M059J (cell line): Measurements from ENCODE around the gene MCTP2. TPM values are rescaled to one million over a fixed set of nuclear protein-coding genes. Genes with fewer than 3 reads are reported as not detected.
A peak's percentile ranks its signal among the peaks of the same experiment; 100 is the strongest.
"Not testable (repeated sequence)": the region's sequence is repeated elsewhere in the genome, so short reads cannot be mapped to it uniquely, and the experiment has no call there.

Experiments used
- DNase-seq: peaks from one replicate; pipeline ENCODE4 v3.0.0-alpha.2; 2012; ENCODE audit warnings: low read depth
- total RNA-seq: library from RNA; depleted of rRNA; stranded (reverse); fragments of >200 nt; shearing (Covaris generic); gene quantifications from 2 replicates; pipeline ENCODE4 v1.2.3, GENCODE V29; 2014

The MCTP2 gene
- total RNA-seq, 1 experiment from 2014 or later = 0.91 TPM

DNA sequence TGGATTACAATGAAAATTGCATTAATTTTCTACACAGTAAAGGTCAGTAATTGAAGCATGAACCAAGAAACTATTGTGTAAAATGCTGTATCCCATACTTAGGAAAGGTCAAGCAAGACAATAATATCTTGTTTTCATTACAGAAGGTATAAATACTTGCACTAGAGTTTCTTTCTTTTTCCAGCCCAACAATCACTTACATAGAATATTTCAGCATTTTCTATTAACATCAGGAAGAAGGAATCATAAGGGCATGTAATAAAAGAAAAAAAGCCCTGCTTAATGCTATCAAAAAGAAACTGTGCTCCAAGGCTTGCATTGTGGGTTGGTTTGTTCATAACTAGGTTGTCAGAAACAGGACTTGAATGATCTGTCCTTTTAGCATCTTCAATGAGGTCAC is 215.1 kb downstream of the MCTP2 start:
- DNase-seq = no peak

DNA sequence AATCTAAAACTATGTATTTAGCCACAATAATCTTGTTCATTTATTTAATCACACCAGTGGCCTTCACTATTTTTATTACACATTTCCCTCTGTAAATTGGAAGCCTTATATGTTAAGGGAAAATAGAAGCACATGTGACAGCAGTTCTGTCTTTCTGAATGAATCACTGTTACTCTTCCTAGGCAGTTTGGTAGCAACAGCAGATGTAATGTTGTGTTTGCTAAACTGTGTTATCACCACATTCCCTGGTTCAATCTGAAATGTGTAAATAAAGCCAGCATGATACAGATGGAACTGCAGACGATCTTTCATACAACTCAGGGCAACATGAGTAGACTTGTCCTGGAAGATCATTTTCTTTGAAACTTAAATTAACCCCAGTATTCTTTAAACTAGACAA is 220.1 kb downstream of the MCTP2 start:
- no peak for DNase-seq

DNA sequence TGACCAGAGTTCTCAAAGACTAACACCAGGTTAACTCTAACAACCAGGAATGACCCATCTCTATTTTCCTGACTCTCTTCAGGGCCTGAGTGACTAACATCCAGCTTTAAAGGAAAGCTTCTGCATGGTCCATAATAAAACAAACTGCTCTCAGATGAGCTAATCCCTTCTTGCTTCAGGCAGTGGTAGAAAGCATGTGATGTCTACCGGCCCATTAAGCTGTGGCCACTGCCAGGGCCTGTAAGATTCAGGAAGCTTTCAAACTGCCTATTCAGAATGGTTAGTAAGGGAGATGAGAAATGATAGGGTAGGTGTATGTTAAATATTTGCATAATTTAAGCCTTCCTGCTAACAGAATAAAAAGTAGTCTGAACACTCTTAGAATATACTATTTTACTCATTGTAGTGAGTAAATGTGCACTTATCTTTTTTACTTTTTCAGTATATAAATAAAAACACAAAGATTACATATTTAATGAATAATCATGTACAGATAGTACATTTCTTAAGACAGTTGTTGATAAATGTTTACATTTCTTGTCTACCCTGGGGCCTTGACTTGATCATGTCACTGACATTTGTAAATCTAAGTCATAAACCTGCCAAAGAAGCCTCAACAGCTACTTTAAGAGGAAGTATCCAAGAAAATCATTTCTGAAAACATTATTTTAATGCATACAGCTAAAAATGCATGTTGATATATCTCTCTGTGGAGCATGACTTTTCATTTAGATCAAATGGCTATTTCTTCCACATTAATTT is 222.0 kb downstream of the MCTP2 start:
- DNase-seq = peak; percentile 1

DNA sequence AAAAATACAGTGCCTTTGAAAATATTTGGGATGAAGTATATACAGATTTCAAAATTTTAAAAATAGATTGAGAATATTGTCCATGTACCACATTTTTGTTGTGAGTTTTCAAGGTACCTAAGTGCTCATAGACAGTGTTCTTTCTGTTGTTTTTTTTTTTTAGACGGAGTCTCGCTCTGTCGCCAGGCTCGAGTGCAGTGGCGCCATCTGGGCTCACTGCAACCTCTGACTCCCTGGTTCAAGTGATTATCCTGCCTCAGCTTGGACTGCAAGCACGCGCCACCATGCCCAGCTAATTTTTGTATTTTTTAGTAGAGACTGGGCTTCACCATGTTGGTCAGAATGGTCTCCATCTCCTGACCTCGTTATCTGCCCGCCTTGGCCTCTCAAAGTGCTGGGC is 223.9 kb downstream of the MCTP2 start:
- no peak for DNase-seq

DNA sequence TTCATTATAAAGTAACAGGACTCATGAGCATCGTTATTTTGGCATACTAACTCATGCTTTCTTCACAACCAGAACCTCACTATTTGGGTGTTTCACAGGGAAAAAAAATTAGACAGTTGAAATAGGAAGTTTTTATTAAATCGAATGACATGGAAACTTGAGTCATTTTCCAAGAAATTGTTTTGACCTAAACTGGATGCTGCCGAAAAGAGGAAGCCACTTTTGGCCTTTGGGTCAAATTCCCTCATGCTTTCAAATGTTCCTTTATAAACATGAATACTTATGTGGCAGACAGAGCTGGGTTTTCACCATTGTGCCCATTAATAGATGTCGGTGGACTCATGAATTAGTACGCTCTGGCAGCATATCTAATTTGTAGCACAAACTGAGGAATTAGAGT is 224.9 kb downstream of the MCTP2 start:
- no peak for DNase-seq

DNA sequence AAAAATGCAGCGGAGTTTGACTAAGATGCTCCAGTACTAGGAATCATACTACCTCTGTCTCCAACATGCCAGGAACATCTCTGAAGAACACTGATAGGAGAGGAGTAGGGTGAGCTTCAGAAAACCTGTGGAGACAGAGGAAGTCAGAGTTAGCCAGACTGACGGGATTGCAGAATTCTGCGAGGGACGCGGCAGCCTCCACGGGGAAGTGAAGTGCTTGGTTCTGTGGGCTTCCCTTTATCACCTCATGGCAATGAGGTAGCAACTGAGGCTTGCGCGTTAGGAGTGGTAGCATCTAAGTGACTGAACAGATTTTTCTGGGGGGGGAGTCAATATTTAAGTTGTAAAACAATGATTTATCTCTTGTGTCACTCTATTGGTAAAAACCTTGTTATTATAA is 226.3 kb downstream of the MCTP2 start:
- DNase-seq = no peak

DNA sequence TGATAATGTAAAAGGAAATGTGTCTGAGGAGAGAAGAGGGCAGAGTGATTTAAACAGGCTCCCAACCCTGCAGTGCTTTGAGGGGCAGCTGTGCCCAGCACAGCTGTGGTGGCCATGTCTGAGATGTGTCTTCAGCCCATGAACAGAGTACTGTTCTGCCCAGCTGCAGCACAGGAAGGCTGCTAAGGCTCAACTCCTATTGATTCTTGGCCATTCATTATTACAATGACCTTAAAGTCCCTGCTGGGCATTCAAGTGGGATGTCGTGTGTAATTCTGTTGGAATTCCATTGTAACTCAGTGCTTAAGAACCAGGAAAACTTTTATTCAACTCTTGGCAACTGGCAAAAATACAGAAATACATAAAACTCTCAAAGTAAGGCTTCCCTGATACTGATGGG is 229.3 kb downstream of the MCTP2 start:
- DNase-seq = no peak

DNA sequence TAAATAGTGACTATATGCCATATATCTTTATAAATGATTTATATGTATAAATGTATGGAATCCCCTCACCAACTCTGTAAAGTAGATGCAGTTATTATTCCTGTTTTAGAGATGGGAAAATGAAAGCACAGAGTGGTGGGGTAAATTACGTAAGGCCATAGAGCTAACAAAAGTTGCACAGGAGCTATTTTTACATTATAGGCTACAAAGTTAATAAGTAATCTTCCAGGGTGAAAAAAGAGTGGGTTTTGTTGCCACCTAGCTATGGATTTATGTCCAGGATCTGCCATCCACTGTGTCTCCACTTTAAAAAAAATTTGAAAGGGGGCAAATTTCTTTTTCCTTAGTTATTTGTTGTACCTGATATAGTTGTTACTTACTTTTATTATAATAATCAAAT is 235.7 kb downstream of the MCTP2 start:
- DNase-seq = no peak

DNA sequence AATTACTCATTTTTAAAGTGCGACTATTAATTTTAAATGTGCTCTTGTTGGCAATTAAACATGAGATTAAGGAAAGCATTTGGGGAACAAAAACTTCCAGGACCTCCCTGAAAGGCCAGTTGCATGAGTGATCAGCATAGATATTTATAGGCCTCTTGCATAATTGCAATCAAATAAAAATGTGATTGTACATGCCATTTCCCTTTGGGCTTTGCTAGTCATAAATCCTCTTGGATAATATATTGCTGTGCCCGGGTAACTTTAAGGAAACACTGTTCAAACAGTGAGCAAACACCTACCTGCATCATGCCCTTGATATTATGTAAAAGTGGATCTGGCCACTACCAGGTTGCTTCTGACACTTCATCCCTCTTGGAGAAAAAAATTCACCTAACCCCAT is 239.1 kb downstream of the MCTP2 start:
- no peak for DNase-seq

DNA sequence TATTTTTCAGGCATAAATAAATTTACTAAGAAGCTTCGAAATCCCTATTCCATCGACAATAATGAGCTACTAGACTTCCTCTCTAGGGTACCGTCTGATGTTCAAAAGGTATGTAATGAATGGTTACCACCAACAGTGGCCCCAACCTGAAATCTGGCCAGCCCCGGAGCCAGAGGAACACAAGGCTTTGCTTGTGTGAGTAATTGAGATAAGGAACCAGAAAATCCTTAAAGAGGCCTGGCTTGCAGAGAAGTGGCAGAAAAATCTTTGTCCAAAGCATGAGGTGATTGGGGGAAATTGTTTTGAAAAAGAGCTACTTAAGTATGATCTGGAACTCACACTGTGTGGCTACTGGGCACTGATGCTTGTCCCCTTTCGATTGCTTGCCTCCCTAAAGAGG is 245.3 kb downstream of the MCTP2 start:
- DNase-seq = no peak

DNA sequence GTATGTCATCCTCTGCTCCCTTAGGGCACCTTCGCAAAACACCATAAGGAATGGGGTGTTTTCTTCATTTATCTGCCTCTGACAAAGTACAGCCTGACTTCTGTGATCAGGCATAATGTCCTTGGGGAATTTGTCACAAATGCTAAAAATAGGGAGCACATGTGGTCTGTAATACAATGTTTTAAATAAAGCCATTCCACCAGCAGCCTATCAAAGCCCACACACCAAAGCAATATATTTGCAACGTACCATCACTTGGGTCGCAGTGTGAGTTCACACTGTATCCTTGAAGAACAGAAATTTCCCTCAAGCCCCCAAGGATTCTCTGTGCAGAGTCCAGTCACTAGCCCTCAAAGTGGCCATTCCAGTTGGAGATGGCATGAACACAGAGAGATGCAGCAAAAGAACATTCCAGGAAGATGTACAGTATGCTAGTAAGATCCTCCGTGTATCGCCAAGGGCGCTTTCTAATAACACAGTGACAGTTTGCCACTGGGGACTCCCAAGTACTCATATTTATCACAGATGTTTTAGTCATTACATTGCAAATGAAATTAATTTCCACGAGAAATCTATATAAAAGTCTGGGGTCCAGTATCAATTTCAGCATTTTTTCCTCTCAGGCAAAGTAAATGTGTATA is 246.7 kb downstream of the MCTP2 start:
- DNase-seq = no peak

DNA sequence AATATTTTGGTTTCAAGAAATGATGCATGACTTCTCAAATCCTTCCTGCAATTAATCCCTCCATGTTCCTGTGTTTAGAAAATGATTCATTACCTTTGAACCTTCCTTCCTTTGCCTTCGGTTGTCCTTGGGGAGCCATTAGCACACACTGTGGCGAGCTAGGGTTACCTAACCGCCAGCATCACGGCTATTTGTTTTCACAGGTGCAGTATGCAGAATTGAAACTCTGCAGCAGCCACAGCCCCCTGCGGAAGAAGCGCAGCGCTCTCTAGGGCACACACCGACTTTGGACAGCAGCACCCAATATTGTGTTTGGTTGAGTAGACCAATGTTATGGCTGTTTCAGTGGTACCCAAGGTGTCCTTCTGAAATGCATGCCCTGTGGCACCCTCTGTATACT is 247.4 kb downstream of the MCTP2 start:
- DNase-seq = no peak

DNA sequence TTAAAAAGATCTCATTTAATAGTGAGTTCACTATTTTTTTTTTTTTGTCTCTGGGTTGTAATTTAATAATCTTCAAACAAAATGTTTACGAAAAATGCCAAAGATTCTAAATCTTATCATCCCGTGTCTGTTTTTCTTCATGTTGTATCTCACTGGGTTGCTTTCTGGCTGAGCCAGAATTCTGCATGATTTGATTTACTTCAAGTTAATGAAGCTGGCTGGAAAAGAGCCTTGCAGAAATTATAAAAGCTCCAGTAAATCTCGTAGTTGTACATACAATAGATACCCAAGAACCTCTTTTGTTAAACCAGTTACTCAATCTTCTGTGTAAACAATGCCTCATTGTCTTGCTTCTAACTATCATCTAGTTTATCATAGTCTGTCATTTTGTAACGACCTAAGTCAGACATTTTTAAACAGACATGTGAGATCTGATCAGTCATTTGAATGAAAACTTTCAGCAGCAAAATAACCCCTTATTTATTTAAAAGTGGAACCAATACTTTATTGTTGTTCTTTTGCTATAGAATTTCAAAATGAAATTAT is 249.0 kb downstream of the MCTP2 start:
- no peak for DNase-seq

DNA sequence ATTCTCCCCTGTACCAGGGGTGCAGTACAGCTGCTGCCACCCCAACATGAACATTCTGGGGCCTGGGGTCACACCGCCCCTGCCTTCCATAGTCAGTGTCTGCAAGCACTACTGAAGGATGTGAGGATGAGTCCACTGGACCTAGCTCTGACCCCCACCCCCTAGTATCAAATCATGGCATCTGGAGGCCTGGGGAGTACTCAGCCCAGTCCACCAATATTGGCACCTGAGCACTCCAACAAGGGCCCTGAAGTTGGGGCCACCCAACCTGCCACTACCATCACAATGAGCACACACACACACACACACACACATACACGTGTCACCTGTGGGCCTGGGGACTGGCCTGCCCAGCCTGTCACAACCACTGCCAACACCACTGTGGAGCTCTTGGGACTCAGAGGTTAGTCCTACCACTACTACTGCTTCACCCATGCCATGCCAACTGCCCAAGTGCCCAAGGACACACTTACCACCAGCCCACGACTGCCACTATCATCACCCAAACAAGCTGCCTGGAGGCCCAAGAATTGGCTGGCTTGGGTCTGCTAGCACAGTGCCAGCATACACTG is 253.9 kb downstream of the MCTP2 start:
- no peak for DNase-seq

DNA sequence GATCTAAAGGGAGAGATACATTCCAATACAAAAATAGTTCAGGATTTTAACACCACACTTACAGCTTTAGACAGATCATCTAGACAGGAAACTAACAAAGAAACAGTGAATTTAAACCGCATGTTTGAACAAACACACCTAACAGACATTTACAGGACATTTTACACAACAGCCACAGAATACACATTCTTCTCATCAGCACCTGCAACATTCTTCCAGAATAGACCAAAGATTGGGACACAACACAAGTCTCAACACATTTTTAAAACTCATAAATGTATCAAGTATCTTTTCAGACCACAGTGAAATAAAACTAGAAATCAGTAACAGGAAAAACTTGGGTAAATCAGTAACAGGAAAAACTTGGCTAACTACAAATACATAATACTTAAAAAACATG is 256.3 kb downstream of the MCTP2 start:
- DNase-seq = no peak

DNA sequence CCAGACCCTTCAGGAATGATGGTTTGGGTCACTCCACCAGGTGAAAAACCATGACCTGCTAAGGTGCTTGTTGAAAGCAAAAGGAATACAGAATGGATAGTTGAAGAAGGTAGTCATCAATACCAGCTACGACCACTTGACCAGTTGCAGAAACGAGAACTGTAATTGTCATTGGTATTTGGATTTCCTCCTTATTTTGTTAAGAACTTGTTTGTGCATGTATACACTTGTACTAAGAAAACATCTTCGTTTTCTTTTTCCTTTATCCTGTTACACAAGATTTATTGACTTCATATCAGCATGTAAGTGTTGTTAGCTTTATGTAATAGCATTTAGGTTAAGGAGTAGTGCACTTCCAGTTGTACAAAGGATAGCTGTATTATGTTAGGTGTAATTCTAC is 261.8 kb downstream of the MCTP2 start:
- no peak for DNase-seq

DNA sequence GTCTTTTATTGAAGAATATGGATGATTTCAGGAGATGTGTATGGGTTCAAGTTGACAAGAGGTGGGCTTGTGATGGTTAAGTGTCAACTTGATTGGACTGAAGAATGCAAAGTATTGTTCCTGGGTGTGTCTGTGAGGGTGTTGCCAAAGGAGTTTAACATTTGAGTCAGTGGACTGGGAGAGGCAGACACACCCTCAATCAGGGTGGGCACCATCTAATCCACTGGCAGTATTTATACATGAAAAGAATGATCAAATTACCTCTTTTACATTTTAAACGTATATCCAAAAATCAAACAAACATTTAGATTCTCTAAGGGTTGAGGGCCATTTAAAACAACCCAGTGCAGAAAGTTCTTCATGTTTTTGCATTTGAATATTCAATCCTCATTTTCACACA is 262.2 kb downstream of the MCTP2 start:
- DNase-seq = not testable (repeated sequence)

DNA sequence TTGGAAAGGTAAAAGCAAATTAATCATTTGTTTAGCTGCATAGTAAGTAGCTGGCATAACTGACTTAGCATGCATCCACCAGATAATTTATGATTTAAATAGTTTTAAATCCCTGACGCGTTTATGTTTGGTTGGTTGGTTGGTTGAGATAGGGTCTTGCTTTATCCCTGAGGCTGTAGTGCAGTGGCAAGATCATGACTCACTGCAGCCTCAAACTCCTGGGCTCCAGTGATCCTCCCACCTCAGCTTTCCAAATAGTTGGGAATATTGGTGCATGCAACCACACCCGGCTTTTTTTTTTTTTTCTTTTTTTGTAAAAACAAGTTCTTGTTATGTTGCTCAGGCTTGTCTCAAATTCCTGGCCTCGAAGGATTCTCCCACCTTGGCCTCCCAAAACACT is 263.4 kb downstream of the MCTP2 start:
- DNase-seq = no peak

DNA sequence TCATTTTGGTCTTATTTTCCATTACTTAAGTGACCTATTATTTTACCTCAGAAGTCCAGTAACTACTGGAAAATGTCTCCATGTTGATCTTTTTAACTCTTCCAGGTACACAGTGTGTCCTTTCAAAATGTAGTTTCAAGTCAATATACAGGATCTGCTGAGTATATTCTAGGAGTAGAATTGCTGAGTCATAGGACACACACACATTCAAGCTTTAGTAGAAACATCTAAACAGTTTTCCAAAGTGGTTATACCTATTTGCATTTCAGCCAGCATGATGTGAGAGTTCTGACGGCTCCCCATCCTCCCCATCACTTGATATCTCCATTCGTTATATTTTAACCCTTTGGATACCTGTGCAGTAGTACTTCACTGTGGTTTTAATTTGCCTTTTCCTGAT is 271.9 kb downstream of the MCTP2 start:
- no peak for DNase-seq

DNA sequence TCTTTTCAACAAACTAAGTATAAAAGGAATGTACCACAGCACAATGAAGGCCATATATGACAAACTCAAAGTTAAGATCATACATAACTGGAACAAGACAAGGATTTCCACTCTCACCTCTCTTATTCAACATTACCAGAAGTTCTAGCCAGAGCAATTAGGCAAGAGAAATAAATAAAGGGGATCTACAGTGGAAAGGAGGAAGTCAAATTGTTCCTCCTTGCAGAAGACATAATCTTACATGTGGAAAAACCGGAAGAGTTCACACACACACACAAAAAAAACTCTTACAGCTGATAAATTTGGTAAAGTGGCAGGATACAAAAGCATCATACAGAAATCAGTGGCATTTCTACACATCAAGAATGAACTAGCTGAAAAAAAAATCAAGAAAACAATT is 277.9 kb downstream of the MCTP2 start:
- no peak for DNase-seq

DNA sequence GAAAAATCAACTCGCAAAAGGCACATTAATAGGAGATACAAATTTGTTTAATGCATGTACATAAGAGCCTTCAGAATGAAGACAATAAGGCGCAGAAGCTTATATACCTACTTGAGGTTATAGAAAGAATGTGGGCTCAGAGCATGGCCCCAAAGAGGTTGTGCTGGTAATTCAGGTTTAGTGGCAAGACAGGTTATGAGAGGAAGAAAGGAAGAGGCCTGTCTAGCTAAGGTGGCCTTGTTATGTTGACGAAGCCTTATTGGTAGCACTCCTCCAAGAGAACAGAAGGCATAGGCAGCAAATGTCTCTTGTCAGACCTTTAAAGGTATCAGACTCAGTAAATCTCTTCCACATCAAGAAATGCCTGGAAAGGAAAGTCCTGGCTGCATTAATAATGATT is 290.8 kb downstream of the MCTP2 start:
- no peak for DNase-seq

DNA sequence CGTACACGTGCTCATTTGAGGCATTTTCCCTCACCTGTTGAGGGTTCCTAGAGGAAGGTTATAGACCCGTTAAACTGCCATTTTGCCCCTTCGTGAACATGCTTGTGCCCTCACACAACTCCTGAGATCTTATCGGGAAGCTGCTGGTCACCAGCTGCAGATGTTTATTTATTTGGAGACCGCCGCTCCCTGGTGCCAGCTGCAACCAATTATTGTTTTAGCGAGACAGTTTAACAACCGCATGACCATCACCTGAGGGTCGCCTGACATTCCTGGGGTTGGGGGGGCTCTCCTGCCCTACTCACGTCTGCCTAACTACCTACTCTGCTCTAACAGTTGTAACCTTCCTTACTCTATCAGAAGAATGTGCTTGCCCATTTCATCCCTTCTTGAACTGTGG is 292.5 kb downstream of the MCTP2 start:
- no peak for DNase-seq

DNA sequence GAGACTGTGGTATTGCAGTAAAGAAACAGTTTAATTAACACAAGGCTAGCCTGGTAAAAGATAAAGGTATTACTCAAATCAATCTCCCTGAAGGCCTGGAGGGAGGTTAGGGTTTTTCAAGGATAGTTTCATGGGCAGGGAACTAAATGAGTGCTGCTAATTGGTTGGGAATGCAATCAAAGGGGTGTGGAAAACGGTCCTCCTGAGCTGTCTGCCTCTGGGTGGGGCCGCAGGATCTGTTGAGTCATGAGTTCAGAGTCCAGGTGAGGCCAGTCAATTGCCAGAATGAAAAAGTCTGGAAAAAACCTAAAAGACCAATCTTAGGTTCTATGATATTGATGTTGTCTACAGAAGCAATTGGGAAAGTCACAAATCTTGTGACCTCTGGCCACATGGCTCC is 293.2 kb downstream of the MCTP2 start:
- no peak for DNase-seq
